Stimulated activated naive B cell treated with anti-CD40 and anti-IgM and Interleukin-4, amounts not matched to agents 10 μg/mL and 1 μg/mL and 100 μg/mL, for 72 hours (primary cell): ENCODE results near the gene P3H3.
"Not testable (repeated sequence)": the region's sequence is repeated elsewhere in the genome, so short reads cannot be mapped to it uniquely, and the experiment has no call there.

Experiments used
- ATAC-seq, 2 donors: fragments of 150-1000 bp; cut with Tn5 transposase; replicated peaks; 2 replicates each; pipeline ENCODE4 v1.10.0; 2021; ENCODE audit warnings: moderate library complexity in 1 of 2
- DNase-seq: peaks from one replicate; pipeline ENCODE4 v3.0.0; 2021
- H3K27ac Mint-ChIP-seq: one replicate; pipeline ENCODE4 v1.8.0; 2022; ENCODE audit warnings: mild to moderate bottlenecking, mixed read lengths
- H3K27me3 Mint-ChIP-seq, 2 donors: one replicate each; pipeline ENCODE4 v1.8.0; 2022; ENCODE audit warnings: mixed read lengths in 2 of 2
- H3K36me3 Mint-ChIP-seq, 2 donors: one replicate each; pipeline ENCODE4 v1.8.0; 2022; ENCODE audit warnings: mixed read lengths in 2 of 2, mild to moderate bottlenecking in 1 of 2
- H3K4me1 Mint-ChIP-seq, 2 donors: one replicate each; pipeline ENCODE4 v1.8.0; 2022; ENCODE audit warnings: mixed read lengths in 2 of 2, mild to moderate bottlenecking in 1 of 2
- H3K4me3 Mint-ChIP-seq, 2 donors: one replicate each; pipeline ENCODE4 v1.8.0; 2022; ENCODE audit warnings: mild to moderate bottlenecking in 2 of 2, mixed read lengths in 2 of 2, moderate library complexity in 1 of 2
- H3K9me3 Mint-ChIP-seq, 2 donors: one replicate each; pipeline ENCODE4 v1.8.0; 2022; ENCODE audit warnings: mixed read lengths in 2 of 2, mild to moderate bottlenecking in 1 of 2

The P3H3 gene

GRCh38 chr12:6883683-6884082, 55.5 kb downstream of the P3H3 start:
- Mint-ChIP-seq H3K36me3 (peaks cover 4 to 10% of the 10 kb centered on the region in 2 donors), H3K27ac (no peak overlapping the region), H3K9me3 (no peaks in the 10 kb centered on the region), H3K27me3 (no peaks in the 10 kb centered on the region), H3K4me3 (no peak overlapping the region), H3K4me1 (no peaks in the 10 kb centered on the region)
- DNase-seq (no peak), ATAC-seq (no peak)

GRCh38 chr12:6884539-6884938, 56.3 kb downstream of the P3H3 start:
- H3K4me1 Mint-ChIP-seq, result no peaks in the 10 kb centered on the region
- H3K27me3 Mint-ChIP-seq, result no peaks in the 10 kb centered on the region
- DNase-seq (no peak), ATAC-seq (no peak)
- no peak overlapping the region for H3K4me3 Mint-ChIP-seq
- H3K9me3 Mint-ChIP-seq, result no peaks in the 10 kb centered on the region
- H3K36me3 Mint-ChIP-seq, result peaks cover 4 to 10% of the 10 kb centered on the region in 2 donors
- H3K27ac Mint-ChIP-seq, result no peak overlapping the region

GRCh38 chr12:6886206-6886999, 58.2 kb downstream of the P3H3 start:
- H3K4me1 Mint-ChIP-seq, result peaks cover 4 to 14% of the 10 kb centered on the region in 2 donors
- not testable (repeated sequence) for DNase-seq, H3K4me3 Mint-ChIP-seq, H3K9me3 Mint-ChIP-seq, ATAC-seq, H3K27me3 Mint-ChIP-seq, H3K27ac Mint-ChIP-seq, H3K36me3 Mint-ChIP-seq

GRCh38 chr12:6887460-6887859, 59.3 kb downstream of the P3H3 start:
- Mint-ChIP-seq H3K4me1 (peaks cover 7 to 19% of the 10 kb centered on the region in 2 donors), H3K36me3 (peaks cover 4 to 10% of the 10 kb centered on the region in 2 donors), H3K27me3 (no peaks in the 10 kb centered on the region), H3K9me3 (no peaks in the 10 kb centered on the region), H3K4me3 (no peak overlapping the region), H3K27ac (no peak overlapping the region)
- DNase-seq (no peak), ATAC-seq (no peak)

- Mint-ChIP-seq H3K4me1 (peaks cover 7 to 19% of the 10 kb centered on the region in 2 donors), H3K27me3 (no peaks in the 10 kb centered on the region), H3K9me3 (no peaks in the 10 kb centered on the region), H3K36me3 (peaks cover 4 to 10% of the 10 kb centered on the region in 2 donors), H3K4me3 (no peak overlapping the region), H3K27ac (no peak overlapping the region)
- ATAC-seq (no peak), DNase-seq (no peak)
These were observed 60.2 kb downstream of the P3H3 start for GRCh38 chr12:6888360-6888759.

- not testable (repeated sequence) for ATAC-seq, H3K4me3 Mint-ChIP-seq, H3K36me3 Mint-ChIP-seq, H3K27ac Mint-ChIP-seq, DNase-seq, H3K27me3 Mint-ChIP-seq, H3K9me3 Mint-ChIP-seq
- H3K4me1 Mint-ChIP-seq, result peaks cover 7 to 19% of the 10 kb centered on the region in 2 donors
These were observed 60.6 kb downstream of the P3H3 start for GRCh38 chr12:6888794-6889193.
